ENCODE measurements around the gene SIRT6. TPM values are rescaled to one million over a fixed set of nuclear protein-coding genes. Genes with fewer than 3 reads are reported as not detected.

Gene SIRT6
- polyA plus RNA-seq, 1 donor (not counting 4 experiments of a cell fraction or from before 2014, with no cell fraction given) = 14.6 TPM

DNA sequence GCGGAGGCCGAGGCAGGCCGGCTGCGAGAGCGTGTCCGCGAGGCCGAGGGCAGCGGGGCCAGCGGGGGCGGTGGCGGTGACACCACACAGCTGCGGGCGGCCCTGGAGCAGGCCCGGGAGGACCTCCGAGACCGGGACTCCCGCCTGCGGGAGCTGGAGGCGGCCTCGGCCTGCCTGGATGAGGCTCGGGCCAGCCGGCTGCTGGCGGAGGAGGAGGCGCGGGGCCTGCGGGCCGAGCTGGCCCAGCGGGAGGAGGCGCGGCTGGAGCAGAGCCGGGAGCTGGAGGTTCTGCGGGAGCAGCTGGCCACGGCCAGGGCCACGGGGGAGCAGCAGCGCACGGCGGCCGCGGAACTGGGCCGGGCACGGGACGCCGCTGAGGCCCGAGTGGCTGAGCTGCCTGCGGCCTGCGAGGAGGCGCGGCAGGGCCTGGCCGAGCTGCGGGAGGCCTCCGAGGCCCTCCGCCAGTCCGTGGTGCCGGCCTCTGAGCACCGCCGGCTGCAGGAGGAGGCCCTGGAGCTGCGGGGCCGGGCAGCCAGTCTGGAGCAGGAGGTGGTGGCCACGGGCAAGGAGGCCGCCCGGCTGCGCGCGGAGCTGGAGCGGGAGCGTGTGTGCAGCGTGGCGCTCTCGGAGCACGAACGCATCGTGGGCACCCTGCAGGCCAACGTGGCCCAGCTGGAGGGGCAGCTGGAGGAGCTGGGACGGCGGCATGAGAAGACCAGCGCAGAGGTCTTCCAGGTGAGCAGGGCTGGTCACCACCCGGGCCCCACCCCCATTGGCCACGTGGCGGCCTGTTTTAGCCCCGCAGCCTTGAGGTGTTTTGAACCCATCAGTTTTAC is 35.3 kb upstream of the SIRT6 start:
- dilution Hi-C loops (cut with MboI; ENCODE audit: extremely low pct_ligation_motif_present, low sequenced_read_pairs) = no loop called here
- H3K9me1 ChIP-seq (ENCODE audit: control insufficient read depth, extremely low read depth, insufficient read depth, low read length) = no peaks in the 10 kb centered on the region
- no peaks in the 10 kb centered on the region for H3K4me1 ChIP-seq (ENCODE audit: control insufficient read depth, extremely low read depth, insufficient read depth, low read length)
- no peak for TF ChIP-seq EZH2 (IDR thresholded peaks at IDR 0.05; ENCODE audit: low read length)
- TF ChIP-seq, protein P1, sequence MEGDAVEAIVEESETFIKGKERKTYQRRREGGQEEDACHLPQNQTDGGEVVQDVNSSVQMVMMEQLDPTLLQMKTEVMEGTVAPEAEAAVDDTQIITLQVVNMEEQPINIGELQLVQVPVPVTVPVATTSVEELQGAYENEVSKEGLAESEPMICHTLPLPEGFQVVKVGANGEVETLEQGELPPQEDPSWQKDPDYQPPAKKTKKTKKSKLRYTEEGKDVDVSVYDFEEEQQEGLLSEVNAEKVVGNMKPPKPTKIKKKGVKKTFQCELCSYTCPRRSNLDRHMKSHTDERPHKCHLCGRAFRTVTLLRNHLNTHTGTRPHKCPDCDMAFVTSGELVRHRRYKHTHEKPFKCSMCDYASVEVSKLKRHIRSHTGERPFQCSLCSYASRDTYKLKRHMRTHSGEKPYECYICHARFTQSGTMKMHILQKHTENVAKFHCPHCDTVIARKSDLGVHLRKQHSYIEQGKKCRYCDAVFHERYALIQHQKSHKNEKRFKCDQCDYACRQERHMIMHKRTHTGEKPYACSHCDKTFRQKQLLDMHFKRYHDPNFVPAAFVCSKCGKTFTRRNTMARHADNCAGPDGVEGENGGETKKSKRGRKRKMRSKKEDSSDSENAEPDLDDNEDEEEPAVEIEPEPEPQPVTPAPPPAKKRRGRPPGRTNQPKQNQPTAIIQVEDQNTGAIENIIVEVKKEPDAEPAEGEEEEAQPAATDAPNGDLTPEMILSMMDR (optimal IDR thresholded peaks at IDR 0.05 in 1 of 3, IDR thresholded peaks at IDR 0.05 in 1 of 3, conservative IDR thresholded peaks at IDR 0.05 in 1 of 3; ENCODE audit: extremely low read depth in 1 of 3, insufficient read depth in 2 of 3, low read length in 3 of 3) = no peak
- no peaks in the 10 kb centered on the region for H3K79me2 ChIP-seq (ENCODE audit: control insufficient read depth, insufficient read depth, low read length)
- no peaks in the 10 kb centered on the region for H3K36me3 ChIP-seq (ENCODE audit: control insufficient read depth in 2 of 2, extremely low read depth in 1 of 2, insufficient read depth in 2 of 2, low read length in 2 of 2)
- H2AFZ ChIP-seq (ENCODE audit: control insufficient read depth, low read length) = no peak overlapping the region
- H3K27me3 ChIP-seq (ENCODE audit: control insufficient read depth, extremely low read depth, insufficient read depth, low read length) = peaks cover 5% of the 10 kb centered on the region
- no peak overlapping the region for H3K27ac ChIP-seq (ENCODE audit: control insufficient read depth, insufficient read depth, low read length)
- H3K9ac ChIP-seq (ENCODE audit: control insufficient read depth, extremely low read depth, insufficient read depth, low read length) = no peak overlapping the region
- H3K4me3 ChIP-seq (ENCODE audit: control insufficient read depth in 2 of 3, extremely low read depth in 1 of 3, insufficient read depth in 2 of 3, low read depth in 1 of 3, low read length in 3 of 3) = no peak overlapping the region
- H3K9me3 ChIP-seq (ENCODE audit: control insufficient read depth, low read depth, low read length) = peaks cover 4% of the 10 kb centered on the region
- DNase-seq (ENCODE audit: low read depth, low spot score) (no peak), FAIRE-seq (no peak)
- H3K4me2 ChIP-seq (ENCODE audit: control insufficient read depth, extremely low read depth, insufficient read depth, low read depth, low read length) = no peak overlapping the region
- H4K20me1 ChIP-seq (ENCODE audit: control insufficient read depth, extremely low read depth, insufficient read depth, low read length) = no peaks in the 10 kb centered on the region

DNA sequence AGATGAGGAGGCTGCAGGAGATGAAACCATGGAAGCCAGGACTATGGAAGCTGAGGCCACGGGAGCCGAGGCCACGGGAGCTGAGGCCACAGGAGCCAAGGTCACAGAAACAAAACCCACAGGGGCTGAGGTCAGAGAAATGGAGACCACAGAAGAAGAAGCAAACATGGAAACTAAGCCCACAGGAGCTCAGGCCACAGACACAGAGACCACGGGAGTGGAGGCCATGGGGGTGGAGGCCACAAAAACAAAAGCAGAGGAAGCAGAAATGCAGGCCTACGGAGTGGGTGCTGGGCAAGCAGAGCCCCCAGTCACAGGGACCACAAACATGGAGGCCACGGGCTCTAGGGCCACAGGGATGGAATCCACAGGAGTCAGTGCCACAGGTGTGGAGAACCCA is 34.5 kb upstream of the SIRT6 start:
- no peak overlapping the region for H3K4me3 ChIP-seq (ENCODE audit: control insufficient read depth in 2 of 3, extremely low read depth in 1 of 3, insufficient read depth in 2 of 3, low read depth in 1 of 3, low read length in 3 of 3)
- DNase-seq (ENCODE audit: low read depth, low spot score) (no peak), FAIRE-seq (no peak)
- peaks cover 8% of the 10 kb centered on the region for H3K27me3 ChIP-seq (ENCODE audit: control insufficient read depth, extremely low read depth, insufficient read depth, low read length)
- H3K79me2 ChIP-seq (ENCODE audit: control insufficient read depth, insufficient read depth, low read length) = no peaks in the 10 kb centered on the region
- H3K4me1 ChIP-seq (ENCODE audit: control insufficient read depth, extremely low read depth, insufficient read depth, low read length) = no peaks in the 10 kb centered on the region
- no peaks in the 10 kb centered on the region for H3K9me1 ChIP-seq (ENCODE audit: control insufficient read depth, extremely low read depth, insufficient read depth, low read length)
- H4K20me1 ChIP-seq (ENCODE audit: control insufficient read depth, extremely low read depth, insufficient read depth, low read length) = no peaks in the 10 kb centered on the region
- H3K27ac ChIP-seq (ENCODE audit: control insufficient read depth, insufficient read depth, low read length) = no peak overlapping the region
- TF ChIP-seq EZH2 (IDR thresholded peaks at IDR 0.05; ENCODE audit: low read length) = no peak
- TF ChIP-seq, protein P1 (optimal IDR thresholded peaks at IDR 0.05 in 1 of 3, IDR thresholded peaks at IDR 0.05 in 1 of 3, conservative IDR thresholded peaks at IDR 0.05 in 1 of 3; ENCODE audit: extremely low read depth in 1 of 3, insufficient read depth in 2 of 3, low read length in 3 of 3) = no peak
- no peak overlapping the region for H2AFZ ChIP-seq (ENCODE audit: control insufficient read depth, low read length)
- no peak overlapping the region for H3K9ac ChIP-seq (ENCODE audit: control insufficient read depth, extremely low read depth, insufficient read depth, low read length)
- H3K9me3 ChIP-seq (ENCODE audit: control insufficient read depth, low read depth, low read length) = peaks cover 4% of the 10 kb centered on the region
- H3K36me3 ChIP-seq (ENCODE audit: control insufficient read depth in 2 of 2, extremely low read depth in 1 of 2, insufficient read depth in 2 of 2, low read length in 2 of 2) = no peaks in the 10 kb centered on the region
- no peak overlapping the region for H3K4me2 ChIP-seq (ENCODE audit: control insufficient read depth, extremely low read depth, insufficient read depth, low read depth, low read length)
- dilution Hi-C loops (cut with MboI; ENCODE audit: extremely low pct_ligation_motif_present, low sequenced_read_pairs) = no loop called here

Data from keratinocyte (primary cell).